GM18507 (cell line): ENCODE measurements around the gene CIB2.
A peak's percentile ranks its signal among the peaks of the same experiment; 100 is the strongest.

Experiments
- DNase-seq: peaks from one replicate; pipeline ENCODE4 v3.0.0; 2011; ENCODE audit warnings: low read depth; ENCODE audit not compliant: insufficient read length; ENCODE audit errors: extremely low spot score
- FAIRE-seq: peaks from 2 replicates; lab custom pipeline; 2011; peaks lifted over from hg19 to GRCh38; lab: Jason Lieb, UNC

Gene CIB2

DNA sequence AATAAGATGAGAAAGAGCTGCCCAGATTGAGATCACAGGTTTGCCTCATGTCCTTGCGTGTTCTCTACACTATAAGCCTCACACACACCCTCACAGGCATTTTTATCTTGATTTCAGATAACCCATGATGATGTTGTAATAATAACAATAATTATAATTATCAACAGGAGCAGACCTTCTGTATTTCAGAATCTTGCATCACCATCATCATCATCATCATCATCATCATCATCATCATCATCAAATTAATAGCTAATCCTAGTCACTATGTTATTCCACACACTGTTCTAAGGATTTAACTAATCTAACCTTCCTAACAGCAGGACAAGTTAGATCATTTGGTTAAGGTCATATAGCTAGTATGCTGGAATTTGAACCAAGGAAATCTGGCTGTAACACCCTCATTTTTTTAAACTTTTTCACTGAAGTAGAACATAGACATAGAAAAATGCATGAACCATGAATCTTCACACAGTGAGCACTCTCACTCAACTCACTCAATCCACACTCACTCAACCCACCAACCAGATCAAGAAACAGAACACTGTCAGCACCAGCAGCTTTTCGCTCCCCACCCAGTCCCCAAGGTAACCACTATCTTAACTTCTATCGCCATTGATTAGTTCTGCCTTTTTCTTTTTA, 40.7 kb downstream of the CIB2 start:
- DNase-seq (no peak), FAIRE-seq (no peak)

GRCh38 chr15:78088773-78089080, 42.5 kb downstream of the CIB2 start:
- DNase-seq, result no peak
- no peak for FAIRE-seq

GRCh38 chr15:78087951-78088772, 43.1 kb downstream of the CIB2 start:
- FAIRE-seq (peak; percentile 85), DNase-seq (no peak)

GRCh38 chr15:78085928-78086327, 45.3 kb downstream of the CIB2 start:
- DNase-seq (no peak), FAIRE-seq (no peak)

DNA sequence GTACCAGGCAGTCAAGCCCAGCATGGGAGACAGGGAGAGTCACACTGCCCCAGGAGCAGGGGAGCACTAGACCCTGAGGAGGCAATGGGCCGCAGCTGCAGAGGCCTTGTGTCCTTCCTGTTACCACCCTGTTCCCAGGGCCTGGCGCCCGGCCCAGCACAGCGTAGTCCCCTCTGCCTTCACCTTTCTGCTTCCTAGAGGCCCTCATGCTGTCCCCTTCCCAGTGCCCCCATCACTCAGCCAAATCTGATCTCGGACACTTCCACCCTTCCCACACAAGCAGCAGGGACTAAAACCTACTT, 46.8 kb downstream of the CIB2 start:
- no peak for DNase-seq
- FAIRE-seq, result no peak

DNA sequence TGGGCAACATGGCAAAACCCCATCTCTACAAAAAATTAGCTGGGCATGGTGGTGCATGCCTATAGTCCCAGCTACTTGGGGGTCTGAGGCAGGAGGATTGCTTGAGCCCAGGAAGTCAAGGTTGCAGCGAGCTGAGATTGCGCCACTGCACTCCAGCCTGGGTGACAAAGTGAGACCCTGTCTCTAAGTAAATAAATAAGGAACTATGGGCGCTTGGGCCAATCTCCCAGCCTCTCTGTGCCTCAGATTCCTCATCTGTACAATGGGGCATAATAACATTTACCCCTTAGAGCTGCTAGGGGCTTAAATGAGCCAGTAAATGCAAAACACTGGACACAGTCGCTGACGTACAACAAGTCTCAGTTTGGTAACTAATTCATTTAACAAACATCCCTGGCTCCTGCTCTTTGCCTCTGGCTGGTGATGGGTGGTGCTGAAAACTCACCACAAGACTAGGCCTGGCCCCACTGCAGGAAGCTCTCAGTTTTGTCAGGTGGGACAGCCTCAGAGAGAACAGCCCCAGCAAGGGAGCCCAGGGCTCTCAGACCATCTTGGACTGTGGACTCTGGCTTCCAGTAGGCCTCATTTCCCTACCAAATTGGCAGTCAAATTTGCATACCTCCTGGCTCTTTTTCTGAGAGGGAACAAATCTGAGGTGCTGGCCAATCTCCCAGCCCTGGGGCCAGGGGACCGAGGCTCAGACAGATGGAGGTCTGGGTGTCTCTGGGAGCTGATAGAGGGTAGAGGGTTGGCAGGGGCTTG, 47.4 kb downstream of the CIB2 start:
- DNase-seq (no peak), FAIRE-seq (no peak)

DNA sequence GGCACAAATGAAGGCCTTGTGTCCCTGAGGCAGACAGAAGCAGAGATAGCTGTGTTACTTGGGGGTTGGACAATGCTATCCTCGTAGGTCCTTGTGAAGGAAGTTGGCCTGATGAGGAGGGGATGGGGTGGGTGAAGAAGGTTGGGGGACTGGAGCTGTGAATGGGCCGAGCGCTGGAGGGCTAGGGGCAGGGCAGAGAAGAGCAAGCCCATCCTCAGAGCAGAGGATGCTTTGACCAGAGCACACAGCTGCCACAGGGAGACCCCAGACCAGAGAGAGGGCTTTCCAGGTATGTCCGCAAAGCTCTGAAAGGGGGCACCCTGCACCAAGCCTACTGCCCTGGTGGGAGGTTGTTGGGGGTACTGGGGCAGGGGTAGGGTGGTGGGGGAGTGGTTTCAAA, 48.1 kb downstream of the CIB2 start:
- FAIRE-seq (no peak), DNase-seq (no peak)

- no peak for FAIRE-seq
- no peak for DNase-seq
These were observed 48.5 kb downstream of the CIB2 start for GRCh38 chr15:78082743-78083110.

GRCh38 chr15:78082106-78082742, 49.0 kb downstream of the CIB2 start:
- FAIRE-seq (no peak), DNase-seq (no peak)

DNA sequence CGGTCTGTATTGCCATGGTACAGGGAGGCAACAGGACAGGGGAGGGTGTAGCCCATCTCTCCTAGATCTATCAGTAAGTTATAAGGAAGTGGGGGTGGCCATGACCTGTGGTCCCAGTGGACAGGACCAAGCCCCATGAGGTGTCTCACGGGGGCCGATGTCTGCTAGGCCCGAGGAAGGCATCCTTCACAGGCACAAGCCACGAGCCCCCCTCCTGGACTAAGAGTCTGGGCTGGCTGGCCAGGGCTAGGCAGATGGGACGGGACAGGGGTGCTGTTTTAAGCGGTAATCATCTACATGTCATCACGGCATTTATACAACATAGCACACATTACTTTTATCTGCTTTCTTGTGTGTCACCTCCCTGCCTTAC, 51.2 kb downstream of the CIB2 start:
- no peak for FAIRE-seq
- no peak for DNase-seq

DNA sequence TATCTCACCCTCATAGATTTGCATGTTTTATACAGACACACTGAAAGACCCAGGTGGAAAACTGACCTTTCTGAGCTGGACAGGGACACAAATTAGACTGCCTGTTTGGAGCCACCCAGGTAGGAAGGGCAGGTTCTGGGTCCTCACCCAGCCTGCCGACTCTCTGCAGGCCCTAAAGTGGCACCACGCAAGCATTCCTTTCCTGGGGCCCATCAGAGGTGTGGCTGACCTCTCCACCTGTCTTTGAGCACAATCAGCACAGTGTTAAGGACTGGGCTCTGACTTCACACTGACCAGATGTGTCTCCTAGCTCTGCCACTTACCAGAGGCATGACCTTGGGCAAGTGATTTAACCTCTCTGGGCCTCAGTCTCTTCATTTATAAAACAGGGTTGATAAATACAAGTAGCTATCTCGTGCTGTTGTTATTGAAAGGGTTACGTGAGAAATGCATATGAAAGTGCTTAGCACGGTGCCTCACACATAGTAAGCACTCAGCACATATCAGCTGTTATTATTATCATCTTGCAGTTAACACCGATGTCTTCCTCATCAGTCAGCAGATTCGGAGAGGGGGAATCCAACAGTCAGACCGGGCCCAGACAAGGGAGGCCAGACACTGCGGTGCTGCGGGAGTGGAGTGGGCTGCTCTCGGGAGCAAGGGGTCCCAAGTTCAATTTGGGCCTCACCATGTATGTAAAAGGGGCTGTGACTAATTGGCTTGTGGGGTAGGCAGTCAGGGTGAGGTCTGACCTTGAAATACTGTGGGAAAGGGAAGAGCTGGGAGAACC, 51.8 kb downstream of the CIB2 start:
- DNase-seq (no peak), FAIRE-seq (no peak)

DNA sequence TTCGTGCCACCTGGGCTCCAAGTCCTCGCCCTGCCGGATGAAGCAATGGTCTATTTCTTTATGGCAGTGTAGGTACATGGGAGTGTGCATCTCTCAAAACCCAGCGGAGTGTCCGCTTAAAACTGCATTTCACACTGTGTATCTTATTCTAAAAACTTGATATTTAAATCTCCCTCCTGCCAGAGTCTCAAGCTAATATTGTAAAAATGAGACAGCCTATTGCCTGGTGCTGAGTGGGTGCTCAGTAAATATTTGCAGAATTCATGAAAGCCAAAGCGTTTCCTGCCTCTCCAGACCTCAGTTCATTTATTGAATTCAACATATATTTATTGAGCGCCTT, 53.4 kb downstream of the CIB2 start:
- no peak for FAIRE-seq
- no peak for DNase-seq

- peak; percentile 57 for DNase-seq
- FAIRE-seq, result no peak
These were observed 54.0 kb downstream of the CIB2 start, which contains the start of gene TBC1D2B for GRCh38 chr15:78077053-78077870. Gene TBC1D2B, minus strand, starts transcription at chr15:78077711. Its CDS starts 59 bp downstream, at chr15:78077652.

- FAIRE-seq, result no peak
- no peak for DNase-seq
These were observed 54.8 kb downstream of the CIB2 start for GRCh38 chr15:78076231-78077052.

- DNase-seq (no peak), FAIRE-seq (no peak)
These were observed 55.6 kb downstream of the CIB2 start for GRCh38 chr15:78075490-78076230.

DNA sequence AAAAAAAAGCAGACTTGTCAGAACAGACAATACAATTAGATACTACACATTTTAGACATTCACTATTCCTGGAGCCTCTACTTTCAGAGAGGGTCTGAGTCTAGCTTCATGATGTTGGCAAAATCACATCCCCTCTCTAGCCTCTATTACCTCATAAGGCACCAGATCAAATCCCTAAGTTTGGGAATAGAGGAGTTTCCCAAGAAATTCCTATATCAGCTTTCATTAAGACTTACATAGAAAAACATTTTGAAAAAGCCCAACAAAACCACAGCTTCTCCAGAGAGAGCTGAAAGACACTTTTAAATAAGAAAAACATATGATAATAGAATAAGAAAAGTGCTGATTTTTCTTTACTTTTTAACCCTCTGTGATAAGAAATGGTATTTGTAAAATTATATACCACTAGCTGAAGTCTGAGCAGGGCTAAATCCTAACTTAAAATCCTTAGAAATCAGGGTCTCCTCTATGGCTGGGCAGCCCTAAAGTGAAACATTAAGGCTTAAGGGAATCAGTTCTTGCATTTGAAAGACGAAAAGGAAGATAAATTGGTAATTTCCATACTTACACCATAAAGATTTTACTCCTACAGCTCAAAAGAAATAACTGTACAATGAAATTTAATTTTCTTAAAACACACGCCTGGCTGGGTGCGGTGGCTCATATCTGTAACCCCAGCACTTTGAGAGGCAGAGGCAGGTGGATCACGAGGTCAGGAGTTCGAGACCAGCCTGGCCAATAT, 58.0 kb downstream of the CIB2 start:
- no peak for FAIRE-seq

More for the DNA sequence above, 58.0 kb downstream of the CIB2 start:
- DNase-seq, result no peak
